ENCODE data around the gene THSD4.

The THSD4 gene

GRCh38 chr15:71462638-71463037, 347.4 kb downstream of the THSD4 start:
- DNase-seq (ENCODE audit: low read depth) = no peak
- no peak overlapping the region for H3K4me3 ChIP-seq (replicated peaks; ENCODE audit: low read depth, low read length)
- no peak for TF ChIP-seq CTCF (IDR thresholded peaks at IDR 0.05; ENCODE audit: low read length, missing control alignments)

GRCh38 chr15:71463156-71463665, 347.9 kb downstream of the THSD4 start:
- no peak overlapping the region for H3K4me3 ChIP-seq (replicated peaks; ENCODE audit: low read depth, low read length)
- no peak for TF ChIP-seq CTCF (IDR thresholded peaks at IDR 0.05; ENCODE audit: low read length, missing control alignments)
- no peak for DNase-seq (ENCODE audit: low read depth)

GRCh38 chr15:71465131-71465955, 350.1 kb downstream of the THSD4 start:
- TF ChIP-seq CTCF (IDR thresholded peaks at IDR 0.05; ENCODE audit: low read length, missing control alignments) = no peak
- H3K4me3 ChIP-seq (replicated peaks; ENCODE audit: low read depth, low read length) = no peak overlapping the region
- DNase-seq (ENCODE audit: low read depth) = no peak

DNA sequence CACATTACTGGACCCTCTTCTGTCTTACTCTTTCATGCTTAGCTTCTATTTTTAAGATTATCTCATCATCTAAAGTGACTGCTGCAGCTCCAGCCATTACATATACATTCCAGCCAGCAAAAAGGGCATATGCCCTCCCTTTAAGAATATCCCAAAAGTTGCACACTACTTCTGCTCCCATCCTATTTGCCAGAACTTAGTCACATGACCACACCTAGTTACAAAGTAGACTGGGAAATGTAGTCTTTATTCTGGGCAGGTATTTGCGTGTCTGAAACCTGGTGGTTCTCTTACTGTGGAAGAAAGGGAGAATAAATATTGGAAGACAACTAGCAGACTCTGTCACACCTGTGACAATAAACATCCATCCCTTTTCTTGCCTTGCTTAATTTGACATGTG, 353.4 kb downstream of the THSD4 start:
- no peak for TF ChIP-seq CTCF (IDR thresholded peaks at IDR 0.05; ENCODE audit: low read length, missing control alignments)

GRCh38 chr15:71469413-71469812, 354.1 kb downstream of the THSD4 start:
- no peak overlapping the region for H3K4me3 ChIP-seq (replicated peaks; ENCODE audit: low read depth, low read length)
- peak; percentile 6 for TF ChIP-seq CTCF (IDR thresholded peaks at IDR 0.05; ENCODE audit: low read length, missing control alignments)
- DNase-seq (ENCODE audit: low read depth) = no peak

More for the DNA sequence above, 353.4 kb downstream of the THSD4 start:
- H3K4me3 ChIP-seq (replicated peaks; ENCODE audit: low read depth, low read length) = no peak overlapping the region
- DNase-seq (ENCODE audit: low read depth) = no peak

DNA sequence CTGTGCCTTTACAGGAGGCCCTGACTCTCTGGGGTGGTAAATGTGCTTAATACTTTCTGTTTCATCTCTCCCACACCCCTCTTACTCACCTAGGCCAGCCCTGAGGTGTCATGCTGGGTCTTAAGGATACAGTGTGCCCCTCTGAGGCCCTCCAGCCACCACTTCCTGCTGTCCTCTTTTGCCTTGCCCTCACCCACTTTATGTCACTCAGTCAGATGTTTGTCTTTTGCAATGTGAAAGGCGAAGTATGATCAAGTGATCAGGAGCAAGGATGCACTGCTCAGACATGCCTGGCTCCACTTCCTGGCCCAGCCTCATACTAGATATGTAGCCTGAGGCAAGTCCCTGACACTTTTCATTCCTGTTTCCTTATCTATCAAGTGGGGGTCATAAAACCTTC, 356.1 kb downstream of the THSD4 start:
- no peak for TF ChIP-seq CTCF (IDR thresholded peaks at IDR 0.05; ENCODE audit: low read length, missing control alignments)
- DNase-seq (ENCODE audit: low read depth) = no peak
- H3K4me3 ChIP-seq (replicated peaks; ENCODE audit: low read depth, low read length) = no peak overlapping the region

- TF ChIP-seq CTCF (IDR thresholded peaks at IDR 0.05; ENCODE audit: low read length, missing control alignments) = no peak
- no peak for DNase-seq (ENCODE audit: low read depth)
- H3K4me3 ChIP-seq (replicated peaks; ENCODE audit: low read depth, low read length) = no peak overlapping the region
Measured at GRCh38 chr15:71472566-71472965, 357.3 kb downstream of the THSD4 start.

All from fibroblast of pulmonary artery (primary cell).